GM19035 (cell line): ENCODE data around the gene TTLL8.
"Not testable (repeated sequence)": the region's sequence is repeated elsewhere in the genome, so short reads cannot be mapped to it uniquely, and the experiment has no call there.

ENCODE experiments used
- ATAC-seq: cut with Tn5 transposase; IDR thresholded peaks from one replicate; pipeline ENCODE4 v1.9.1; 2021; ENCODE audit not compliant: unreplicated experiment

TTLL8 gene

DNA sequence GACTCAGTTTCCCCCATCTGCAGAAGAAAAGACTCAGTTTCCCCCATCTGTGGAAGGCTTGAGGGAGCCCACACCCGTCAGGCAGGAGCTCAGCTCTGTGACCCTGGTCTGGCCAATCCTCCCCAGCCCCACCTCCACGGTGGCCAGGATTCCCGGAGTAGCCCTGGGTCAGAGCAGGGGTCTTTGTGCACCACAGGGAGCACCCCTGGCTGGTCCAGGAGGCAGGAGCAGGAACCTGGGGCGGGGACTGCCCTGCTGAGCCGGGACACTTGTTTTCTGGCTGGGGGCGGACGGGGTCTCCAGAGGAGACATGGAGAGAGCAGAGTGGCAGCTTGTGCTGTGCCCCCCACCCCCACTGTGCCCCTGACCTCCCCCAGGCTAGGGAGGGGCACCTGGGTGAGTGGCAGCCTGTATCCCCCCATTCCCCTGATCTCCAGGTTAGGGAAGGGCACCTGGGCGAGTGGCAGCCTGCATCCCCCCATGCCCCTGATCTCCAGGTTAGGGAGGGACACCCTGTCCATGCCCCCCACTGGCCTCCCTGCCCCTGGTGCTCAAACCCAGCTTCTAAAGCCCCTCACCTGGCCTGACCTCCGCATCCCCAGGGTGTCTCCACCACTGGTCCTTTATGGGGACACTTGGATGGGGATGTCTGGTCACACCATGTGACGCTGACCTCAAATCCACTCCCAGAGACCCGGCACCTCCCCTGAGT is 64.3 kb downstream of the TTLL8 start:
- no peak for ATAC-seq

DNA sequence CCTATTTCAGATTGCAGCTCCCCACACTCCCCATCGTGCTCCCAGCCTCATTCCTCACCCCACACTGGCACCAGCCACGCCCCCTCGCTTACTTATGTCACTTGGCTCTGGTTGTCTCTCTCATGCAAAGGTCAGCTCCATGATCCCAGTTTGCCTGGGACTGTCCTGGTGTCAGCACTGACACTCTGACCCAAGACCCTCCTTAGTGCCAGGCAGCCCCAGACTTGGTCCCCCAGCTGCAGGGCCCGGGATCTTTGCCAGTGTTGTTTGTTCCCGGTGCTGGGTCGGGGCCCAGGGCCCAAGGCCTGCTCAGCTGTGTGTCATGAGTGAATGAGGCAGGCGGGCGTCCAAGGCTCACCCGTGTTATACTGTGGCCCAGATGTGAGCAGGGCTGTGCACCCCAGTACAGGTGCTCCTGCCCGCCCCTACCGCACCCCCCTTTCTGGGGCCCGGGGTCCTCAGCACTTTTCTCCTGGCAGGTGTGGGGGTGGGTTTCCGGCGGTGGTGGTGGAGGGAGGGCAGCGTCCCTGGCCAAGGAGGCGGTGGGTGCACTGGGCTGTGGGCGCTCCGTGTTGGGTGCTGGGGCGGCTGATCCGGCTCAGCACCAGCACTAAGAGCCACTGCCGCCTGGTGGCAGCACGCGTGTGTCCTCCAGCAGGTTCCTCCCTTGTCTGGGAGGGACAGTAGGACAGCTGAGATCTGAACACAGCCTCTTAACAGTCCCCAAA is 65.0 kb downstream of the TTLL8 start:
- no peak for ATAC-seq

DNA sequence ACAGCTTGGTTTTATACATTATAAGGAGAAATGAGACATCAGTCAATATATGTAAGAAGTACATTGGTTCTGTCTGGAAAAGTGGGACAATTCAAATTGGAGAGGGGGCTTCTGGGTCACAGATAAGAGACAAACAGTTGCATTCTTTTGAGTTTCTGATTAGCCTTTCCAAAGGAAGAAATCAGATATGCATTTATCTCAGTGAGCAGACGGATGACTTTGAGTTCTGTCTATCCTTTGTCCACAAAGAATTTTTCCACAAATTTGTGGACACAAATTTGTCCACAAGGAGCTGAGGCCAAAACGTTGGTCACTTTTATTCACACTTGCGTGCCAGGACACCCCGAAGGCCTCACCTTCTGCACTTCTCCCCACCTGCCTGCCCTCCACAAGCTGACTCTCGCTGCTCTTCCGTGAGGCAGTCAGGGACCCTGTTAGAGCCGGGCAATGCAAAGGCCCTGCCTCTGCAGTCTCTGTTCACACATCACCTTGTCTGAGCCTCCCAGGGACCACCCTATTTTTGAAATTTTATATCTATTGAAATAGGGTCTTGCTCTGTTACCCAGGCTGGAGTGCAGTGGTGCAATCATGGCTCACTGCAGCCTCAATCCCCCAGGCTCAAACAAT is 66.1 kb downstream of the TTLL8 start:
- no peak for ATAC-seq

DNA sequence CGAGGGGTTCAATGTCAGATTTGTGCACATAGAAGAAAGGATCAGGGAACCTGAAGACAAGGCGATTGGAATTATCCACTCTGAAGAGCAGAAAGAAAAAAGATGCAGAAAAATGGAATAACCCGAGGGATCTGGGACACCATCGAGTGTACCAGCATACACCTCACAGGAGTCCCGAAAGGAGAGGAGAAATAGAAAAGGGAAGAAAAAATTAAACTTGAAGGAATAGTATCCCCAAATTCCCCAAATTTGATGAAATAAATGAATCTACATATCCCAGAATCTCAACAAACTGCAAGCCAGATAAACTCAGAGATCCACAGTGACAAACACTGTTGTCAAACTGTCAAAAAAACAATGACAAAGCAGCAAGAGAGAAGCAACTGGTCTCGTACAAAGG is 66.9 kb downstream of the TTLL8 start:
- ATAC-seq, result no peak

DNA sequence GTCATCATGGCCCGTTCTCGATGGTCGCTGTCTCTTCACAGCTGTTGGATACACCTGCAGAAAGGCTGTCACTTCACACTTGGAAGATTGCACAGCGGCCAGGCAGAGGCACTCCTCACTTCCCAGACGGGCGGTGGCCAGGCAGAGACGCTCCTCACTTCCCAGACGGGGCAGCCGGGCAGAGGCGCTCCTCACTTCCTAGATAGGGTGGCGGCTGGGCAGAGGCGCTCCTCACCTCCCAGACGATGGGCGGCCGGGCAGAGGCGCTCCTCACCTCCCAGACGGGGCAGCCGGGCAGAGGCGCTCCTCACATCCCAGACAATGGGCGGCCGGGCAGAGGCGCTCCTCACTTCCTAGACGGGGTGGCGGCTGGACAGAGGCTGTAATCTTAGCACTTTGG is 68.3 kb downstream of the TTLL8 start:
- not testable (repeated sequence) for ATAC-seq

DNA sequence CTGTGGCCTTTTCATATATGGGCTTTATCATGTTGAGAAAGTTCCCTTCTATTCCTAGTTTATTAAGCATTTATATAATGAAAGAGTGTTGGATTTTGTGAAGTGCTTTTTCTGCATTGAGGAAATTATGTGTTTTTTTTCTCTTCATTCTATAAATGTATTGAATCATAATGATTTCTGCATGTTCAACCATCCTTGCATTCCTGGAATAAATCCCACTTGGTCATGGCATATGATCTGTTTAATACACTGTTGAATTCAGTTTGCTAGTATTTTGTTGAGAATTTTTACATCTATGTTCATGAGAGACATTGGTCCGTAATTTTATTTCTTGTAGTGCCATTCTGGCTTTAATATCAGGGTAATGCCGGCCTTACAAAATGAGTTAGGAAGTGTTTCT is 71.8 kb downstream of the TTLL8 start:
- no peak for ATAC-seq

DNA sequence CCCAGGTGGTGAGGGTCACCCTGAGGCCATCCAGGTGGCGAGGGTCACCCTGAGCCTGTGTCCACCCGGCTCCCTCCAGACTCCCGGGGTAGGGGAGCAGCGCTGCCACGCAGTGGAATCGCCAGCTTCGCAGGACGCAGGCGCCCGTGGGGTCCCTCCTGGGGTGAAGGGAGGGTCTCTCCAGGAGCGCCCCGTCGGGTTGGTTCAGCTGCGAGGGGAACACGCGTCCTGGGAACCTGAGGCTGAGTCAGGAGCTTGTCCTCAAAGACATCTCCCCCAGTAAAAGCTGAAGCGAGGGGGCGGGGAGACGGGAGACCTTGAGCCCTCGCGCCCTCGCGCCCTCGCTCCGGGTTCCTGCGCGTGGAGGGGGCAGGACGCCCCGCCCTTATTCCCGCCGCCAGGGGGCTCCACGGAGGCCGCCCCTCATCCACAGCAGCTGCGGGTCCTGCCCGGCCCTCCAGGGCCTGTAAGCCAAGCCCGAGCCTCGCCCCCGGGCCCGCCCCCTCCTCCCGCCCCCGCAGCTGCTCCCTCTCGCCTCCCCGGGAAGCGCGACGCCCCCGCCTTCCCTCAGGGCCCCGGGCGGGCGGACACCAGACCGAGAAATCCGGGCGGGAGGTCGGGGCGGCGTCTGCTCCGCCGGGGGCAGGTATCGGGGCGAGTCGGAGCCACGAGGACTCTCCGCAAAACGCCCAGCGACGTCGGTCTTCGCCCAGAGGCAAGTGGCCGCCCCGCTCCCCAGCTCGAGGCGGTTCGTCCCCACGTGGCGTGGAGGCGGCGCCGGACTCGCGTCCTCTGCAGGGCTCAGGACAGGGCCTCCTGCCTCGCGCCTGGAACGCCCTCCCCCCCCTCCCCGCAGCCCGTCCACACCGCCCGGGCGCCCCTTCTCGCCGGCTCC is 74.7 kb downstream of the TTLL8 start:
- no peak for ATAC-seq

DNA sequence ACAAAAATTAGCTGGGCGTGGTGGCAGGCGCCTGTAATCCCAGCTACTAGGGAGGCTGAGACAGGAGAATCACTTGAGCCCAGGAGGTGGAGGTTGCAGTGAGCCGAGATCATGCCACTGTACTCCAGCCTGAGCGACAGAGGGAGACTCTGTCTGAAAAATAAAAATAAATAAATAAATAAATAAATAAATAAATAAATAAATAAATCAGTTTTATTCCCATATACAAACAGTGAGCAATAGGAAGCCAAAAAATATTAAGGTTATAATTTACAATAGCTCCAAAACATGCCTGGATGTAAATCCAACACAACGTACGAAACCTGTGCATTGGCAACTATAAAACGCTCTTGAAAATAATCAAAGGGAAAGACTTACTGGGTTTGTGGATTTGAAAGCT is 76.3 kb downstream of the TTLL8 start:
- not testable (repeated sequence) for ATAC-seq

DNA sequence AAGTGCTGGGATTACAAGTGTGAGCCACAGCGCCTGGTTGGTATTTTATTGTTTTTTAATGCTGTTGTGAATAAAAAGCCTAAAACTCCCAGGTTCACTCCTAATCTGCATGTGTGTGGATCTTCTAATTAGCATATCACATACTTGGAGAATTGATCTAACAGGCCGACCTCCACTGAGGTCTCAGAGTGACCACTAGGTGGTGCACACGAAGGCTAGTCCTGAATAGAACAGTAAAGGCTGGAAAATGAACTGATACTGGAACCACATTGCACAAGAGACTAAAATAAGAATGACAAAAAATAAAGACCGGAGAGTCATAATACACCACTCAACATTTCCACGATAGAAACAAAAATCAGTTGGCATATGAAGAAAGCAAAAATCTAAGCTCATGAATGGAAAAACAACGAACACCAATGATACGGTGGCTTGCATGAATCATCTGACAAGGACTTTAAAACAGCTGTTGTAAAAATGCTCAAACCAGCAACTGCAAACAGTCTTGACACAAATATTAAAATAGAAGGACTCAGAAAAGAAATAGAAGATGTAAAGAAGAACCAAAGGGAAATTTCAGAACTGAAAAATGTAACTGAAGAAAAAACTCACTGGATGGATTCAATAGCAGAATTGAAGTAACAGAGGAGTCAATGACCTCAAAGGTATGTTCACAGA is 78.4 kb downstream of the TTLL8 start:
- no peak for ATAC-seq

DNA sequence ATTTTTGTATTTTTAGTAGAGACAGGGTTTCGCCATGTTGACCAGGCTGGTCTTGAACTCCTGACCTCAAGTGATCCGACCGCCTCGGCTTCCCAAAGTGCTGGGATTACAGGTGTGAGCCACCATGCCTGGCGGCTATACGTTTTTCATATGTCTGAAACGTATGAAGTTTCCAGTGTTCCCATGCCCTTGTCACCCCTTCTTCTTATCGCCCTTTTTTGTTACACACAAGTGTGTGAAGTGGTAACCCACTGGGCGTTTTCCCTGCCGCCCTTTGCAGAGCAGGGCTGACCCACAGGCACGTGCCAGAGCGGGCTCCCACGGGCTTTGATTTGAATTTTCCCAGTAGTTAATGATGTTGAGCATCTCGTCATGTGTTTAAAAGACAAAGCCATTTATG is 80.5 kb downstream of the TTLL8 start:
- no peak for ATAC-seq

DNA sequence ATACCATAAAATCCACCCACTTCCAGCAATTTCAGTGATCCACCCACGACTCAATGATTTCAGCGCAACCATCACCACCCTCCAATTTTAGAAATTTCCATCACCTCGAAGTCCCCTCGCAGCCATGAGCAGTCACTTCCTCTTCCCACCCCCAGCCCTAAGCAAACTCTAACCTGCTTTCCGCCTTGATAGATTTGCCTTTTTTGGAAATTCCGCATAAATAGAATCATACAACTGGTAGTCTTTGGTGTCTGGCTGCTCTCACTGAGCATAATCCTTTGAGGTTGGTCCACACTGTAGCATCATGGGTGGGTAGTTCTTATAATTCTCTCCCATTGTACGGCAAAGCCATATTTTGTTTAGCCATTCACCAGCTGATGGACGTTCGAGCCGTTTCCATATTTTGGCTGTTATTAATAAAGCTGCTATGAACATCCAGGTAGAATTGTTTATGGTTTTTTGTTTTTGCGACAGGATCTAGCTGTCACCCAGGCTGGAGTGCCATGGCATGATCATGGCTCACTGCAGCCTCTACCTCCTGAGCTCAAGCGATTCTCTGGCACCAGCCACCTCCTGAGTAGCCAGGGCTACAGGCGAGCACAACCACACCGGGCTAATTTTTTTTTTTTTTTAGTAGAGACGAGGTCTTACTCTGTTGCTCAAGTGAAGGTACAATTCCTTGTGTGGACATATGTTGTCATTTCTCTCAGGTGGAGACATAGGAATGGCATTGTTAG is 81.5 kb downstream of the TTLL8 start:
- no peak for ATAC-seq

DNA sequence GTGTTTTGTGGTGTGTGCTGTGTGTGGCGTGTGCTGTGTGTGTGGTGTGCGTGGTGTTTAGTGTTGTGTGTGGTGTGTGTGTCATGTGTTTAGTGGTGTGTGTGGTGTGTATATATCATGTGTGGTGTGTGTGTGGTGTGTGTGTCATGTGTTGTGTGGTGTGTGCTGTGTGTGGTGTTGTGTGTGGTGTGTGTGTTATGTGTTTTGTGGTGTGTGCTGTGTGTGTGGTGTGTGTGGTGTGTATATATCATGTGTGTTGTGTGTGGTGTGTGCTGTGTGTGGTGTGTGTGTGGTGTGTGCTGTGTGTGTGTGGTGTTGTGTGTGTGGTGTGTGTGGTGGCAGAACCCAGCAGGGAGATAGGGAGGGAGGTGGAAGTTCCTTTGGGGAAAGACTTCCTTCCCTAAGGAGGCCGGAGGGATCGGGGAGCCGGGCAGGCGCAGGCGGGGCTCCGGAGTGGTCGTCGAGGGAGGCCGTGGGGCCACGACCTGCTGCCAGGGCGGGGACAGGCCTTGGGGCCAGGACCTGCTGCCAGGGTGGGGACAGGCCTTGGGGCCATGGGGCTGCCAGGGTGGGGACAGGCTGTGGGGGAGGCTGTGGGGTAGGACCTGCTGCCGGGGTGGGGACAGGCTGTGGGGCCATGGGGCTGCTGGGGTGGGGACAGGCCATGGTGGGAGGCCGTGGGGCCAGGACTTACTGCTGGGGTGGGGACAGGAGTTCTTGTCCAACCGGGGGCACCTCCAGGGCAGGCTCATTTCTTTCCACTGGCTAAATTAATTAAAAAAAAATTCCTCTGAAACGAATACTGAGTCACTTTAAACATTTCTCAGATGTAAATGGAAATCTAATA is 82.3 kb downstream of the TTLL8 start:
- no peak for ATAC-seq

DNA sequence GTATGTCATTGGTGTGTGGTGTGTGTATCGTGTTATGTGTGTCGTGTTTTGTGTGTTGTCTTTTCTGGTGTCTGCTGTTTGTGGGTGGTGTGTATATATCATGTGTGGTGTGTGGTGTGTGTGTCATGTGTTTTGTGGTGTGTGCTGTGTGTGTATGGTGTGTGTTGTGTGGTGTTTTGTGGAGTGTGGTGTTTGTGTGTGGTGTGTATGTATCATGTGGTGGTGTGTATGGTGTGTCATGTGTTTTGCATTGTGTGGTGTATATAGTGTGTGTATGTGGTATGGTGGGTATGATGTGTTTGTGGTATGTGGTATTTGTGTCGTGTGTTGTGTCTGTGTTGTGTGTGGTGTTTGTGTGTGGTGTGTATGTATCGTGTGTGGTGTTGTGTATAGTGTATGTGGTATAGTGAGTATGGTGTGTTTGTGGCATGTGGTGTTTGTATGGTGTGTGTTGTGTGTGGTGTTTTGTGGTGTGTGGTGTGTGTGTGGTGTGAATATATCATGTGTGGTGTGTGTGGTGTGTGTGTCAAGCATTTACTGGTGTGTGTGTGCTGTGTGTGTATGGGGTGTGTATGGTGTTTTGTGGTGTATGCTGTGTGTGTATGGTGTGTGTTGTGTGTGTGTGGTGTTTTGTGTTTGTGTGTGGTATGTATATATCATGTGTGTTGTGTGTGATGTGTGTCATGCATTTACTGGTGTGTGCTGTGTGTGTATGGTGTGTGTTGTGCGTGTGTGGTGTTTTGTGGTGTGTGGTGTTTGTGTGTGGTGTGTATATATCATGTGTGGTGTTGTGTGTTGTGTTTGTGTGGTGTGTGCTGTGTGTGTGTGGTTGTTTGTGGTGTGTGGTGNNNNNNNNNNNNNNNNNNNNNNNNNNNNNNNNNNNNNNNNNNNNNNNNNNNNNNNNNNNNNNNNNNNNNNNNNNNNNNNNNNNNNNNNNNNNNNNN is 84.8 kb downstream of the TTLL8 start:
- no peak for ATAC-seq

DNA sequence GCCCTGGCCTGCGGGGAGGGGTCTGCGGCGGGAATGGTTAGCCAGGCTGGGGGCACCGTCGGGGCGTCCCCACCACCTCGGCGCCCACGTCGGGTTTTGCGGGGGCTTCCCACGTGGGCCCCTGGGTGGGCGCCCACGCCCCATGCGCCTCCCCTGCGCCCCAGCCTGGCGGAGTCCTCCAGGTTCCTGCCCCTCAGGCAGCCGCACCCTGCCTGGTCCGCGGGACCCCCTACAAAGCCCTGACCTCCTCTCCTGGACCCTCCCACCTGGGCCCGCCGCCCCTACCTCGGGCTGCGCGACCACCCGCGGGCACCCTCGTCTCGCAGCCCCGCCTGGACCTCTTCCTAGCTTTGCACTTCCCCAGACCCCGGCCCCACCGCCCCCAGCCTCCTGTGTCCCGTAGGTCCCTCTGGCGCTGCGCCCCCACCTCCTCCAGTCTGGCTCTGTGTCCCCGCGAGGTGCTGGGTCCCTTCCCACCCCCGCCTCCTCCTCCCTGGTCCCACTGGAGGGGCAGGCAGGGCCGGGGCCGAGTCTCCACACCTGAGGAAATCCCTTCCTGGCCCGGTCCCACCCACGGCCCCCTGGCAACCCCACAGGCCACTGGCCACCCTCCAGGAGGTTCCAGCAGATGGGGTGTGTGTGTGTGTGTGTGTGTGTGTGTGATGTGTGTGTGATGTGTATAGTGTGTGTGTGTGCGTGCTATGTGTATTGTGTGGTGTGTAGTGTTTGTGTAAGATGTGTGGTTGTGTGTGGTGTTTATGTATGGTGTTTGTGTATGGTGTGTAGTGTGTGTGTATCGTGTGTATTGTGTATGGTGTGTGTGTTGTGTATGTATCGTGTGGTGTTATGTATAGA is 85.7 kb downstream of the TTLL8 start:
- no peak for ATAC-seq

DNA sequence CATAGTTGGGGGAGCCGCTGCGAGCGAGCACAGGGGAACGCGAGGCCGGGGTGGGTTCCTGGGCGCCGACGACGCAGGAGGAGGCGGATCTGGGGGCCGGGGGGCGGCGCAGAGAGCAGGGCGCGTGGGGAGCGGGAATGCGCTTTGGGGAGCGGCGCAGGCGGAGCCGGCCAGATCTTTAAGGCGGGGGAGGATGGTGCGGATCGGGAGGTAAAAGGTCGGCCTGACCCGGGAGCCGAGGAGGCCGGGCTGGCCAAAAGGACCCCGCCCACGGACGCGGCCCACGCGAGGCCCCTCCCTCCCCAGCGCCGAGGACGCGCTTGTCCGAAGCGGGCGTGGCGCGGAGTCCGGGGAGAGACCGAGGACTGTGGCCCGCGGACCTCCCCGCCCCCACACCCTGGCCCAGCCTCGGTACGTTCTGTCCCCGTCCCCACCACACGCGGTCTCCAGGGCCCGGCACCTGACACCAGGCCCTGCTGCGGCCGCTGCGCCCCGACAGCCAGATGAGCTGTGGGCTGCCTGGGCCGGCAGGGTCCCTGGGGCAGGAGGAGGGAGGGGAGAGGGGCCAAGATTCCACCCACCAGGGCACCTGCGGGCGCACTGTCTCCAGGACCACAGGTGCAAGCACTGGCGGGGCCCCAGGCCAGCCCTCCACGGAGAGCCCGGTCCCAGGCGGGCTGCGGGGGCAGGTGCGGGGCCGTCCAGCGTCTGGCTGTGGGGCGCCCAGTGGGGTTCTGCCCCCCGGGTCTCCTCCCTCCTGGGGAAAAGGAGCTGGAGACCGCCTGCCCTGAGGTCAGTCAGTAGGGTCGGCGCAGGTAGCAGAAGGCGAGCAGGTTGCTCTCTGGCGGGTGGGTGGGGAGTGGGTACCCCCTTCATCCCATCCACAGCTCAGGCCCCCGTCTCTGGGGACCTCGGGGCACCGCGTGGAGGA is 86.6 kb downstream of the TTLL8 start:
- peak; percentile 29 for ATAC-seq
